ENCODE results near the gene CHCHD3.

Gene CHCHD3

GRCh38 chr7:132858251-132858650 is 223.6 kb downstream of the CHCHD3 start:
- no peak for TF ChIP-seq CTCF (IDR thresholded peaks at IDR 0.05; ENCODE audit: control extremely low read depth, extremely low read depth, low read depth, missing control alignments)
- CTCF ChIA-PET = interaction anchor here (1.0 to 1.5 kb wide), 3 partner anchors 11 to 24 kb away, joined by 3 to 5 read pairs (median 3); no protein-coding TSS in a partner anchor
- POLR2A ChIA-PET = no interaction called here

GRCh38 chr7:132857703-132858102 is 224.2 kb downstream of the CHCHD3 start:
- POLR2A ChIA-PET = no interaction called here
- CTCF ChIA-PET = interaction anchor here (1.2 to 1.7 kb wide), 3 partner anchors 12 to 38 kb away, joined by 3 to 5 read pairs (median 4); no protein-coding TSS in a partner anchor
- TF ChIP-seq CTCF (IDR thresholded peaks at IDR 0.05; ENCODE audit: control extremely low read depth, extremely low read depth, low read depth, missing control alignments) = no peak
- DNase-seq (ENCODE audit: extremely low spot score) = no peak

More at GRCh38 chr7:132858251-132858650, 223.6 kb downstream of the CHCHD3 start:
- no peak for DNase-seq (ENCODE audit: extremely low spot score)

GRCh38 chr7:132857031-132857430 is 224.9 kb downstream of the CHCHD3 start:
- ChIA-PET CTCF (interaction anchor here (1.7 kb wide), 1 partner anchor 39 kb away, joined by 4 read pairs; no protein-coding TSS in a partner anchor), POLR2A (no interaction called here)
- no peak for TF ChIP-seq CTCF (IDR thresholded peaks at IDR 0.05; ENCODE audit: control extremely low read depth, extremely low read depth, low read depth, missing control alignments)
- DNase-seq (ENCODE audit: extremely low spot score) = no peak

- no peak for TF ChIP-seq CTCF (IDR thresholded peaks at IDR 0.05; ENCODE audit: control extremely low read depth, extremely low read depth, low read depth, missing control alignments)
- ChIA-PET CTCF (interaction anchor here (1.7 kb wide), 1 partner anchor 40 kb away, joined by 4 read pairs; no protein-coding TSS in a partner anchor), POLR2A (no interaction called here)
- DNase-seq (ENCODE audit: extremely low spot score) = no peak
Measured at GRCh38 chr7:132856416-132856815, 225.5 kb downstream of the CHCHD3 start.

- TF ChIP-seq CTCF (IDR thresholded peaks at IDR 0.05; ENCODE audit: control extremely low read depth, extremely low read depth, low read depth, missing control alignments) = no peak
- DNase-seq (ENCODE audit: extremely low spot score) = no peak
- CTCF ChIA-PET = interaction anchor here (1.7 to 1.8 kb wide), 2 partner anchors 26 to 40 kb away, joined by 4 to 5 read pairs; no protein-coding TSS in a partner anchor
- POLR2A ChIA-PET = no interaction called here
Measured at GRCh38 chr7:132855901-132856300, 226.0 kb downstream of the CHCHD3 start.

GRCh38 chr7:132854238-132854637 is 227.7 kb downstream of the CHCHD3 start:
- CTCF ChIA-PET = interaction anchor here (1.2 to 1.4 kb wide), 2 partner anchors 9 to 15 kb away, joined by 3 read pairs; no protein-coding TSS in a partner anchor

More at GRCh38 chr7:132854238-132854637, 227.7 kb downstream of the CHCHD3 start:
- no peak for TF ChIP-seq CTCF (IDR thresholded peaks at IDR 0.05; ENCODE audit: control extremely low read depth, extremely low read depth, low read depth, missing control alignments)
- POLR2A ChIA-PET = no interaction called here
- DNase-seq (ENCODE audit: extremely low spot score) = no peak
